Ecto neural progenitor cell (in vitro differentiated cells): ENCODE results near the gene TMPRSS15.

Source experiments
- DNase-seq: peaks from one replicate; pipeline ENCODE4 v3.0.0-alpha.2; 2018; ENCODE audit warnings: low spot score

Gene TMPRSS15

GRCh38 chr21:18244671-18245463 is 158.7 kb downstream of the TMPRSS15 start, which contains the start of gene CHODL:
TSS of gene CHODL (plus strand) at chr21:18244833. CDS start at chr21:18245224, 391 bp downstream.
- peak; percentile 66 for DNase-seq

GRCh38 chr21:18235545-18235944 is 168.0 kb downstream of the TMPRSS15 start:
- DNase-seq, result no peak

GRCh38 chr21:18228060-18228739 is 175.4 kb downstream of the TMPRSS15 start:
- DNase-seq, result no peak

- DNase-seq, result no peak
Measured at GRCh38 chr21:18222346-18222745, 181.2 kb downstream of the TMPRSS15 start.

GRCh38 chr21:18220498-18220897 is 183.1 kb downstream of the TMPRSS15 start:
- DNase-seq, result no peak
